Right kidney (tissue), 1 donor: ENCODE data around the gene CCL22.

Experiments used
- DNase-seq: peaks from one replicate; pipeline ENCODE4 v3.0.0-alpha.2; 2016

The CCL22 gene

DNA sequence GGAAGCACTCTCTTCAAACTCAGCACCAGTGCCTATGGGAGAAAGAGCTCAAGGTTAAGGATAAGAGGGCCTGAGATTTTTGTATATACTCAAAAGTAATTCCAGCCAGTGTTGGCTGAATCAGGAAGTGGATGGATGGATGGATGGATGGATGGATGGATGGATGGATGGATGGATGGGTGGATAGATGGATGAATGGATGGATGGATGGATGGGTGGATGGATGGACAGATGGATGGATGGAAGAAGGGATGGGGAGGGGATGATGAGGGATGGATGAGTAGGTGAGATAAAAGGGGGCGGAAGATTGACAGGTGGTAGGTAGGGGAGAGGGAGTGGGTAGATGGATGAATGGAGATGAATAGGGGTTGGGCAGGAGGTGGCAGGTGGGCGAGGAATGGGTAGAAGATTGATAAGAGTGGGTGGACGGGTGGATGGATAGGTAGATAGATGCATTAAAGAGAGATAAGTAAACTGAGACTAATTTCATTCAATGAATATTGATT is 17.8 kb downstream of the CCL22 start:
- DNase-seq, result no peak

DNA sequence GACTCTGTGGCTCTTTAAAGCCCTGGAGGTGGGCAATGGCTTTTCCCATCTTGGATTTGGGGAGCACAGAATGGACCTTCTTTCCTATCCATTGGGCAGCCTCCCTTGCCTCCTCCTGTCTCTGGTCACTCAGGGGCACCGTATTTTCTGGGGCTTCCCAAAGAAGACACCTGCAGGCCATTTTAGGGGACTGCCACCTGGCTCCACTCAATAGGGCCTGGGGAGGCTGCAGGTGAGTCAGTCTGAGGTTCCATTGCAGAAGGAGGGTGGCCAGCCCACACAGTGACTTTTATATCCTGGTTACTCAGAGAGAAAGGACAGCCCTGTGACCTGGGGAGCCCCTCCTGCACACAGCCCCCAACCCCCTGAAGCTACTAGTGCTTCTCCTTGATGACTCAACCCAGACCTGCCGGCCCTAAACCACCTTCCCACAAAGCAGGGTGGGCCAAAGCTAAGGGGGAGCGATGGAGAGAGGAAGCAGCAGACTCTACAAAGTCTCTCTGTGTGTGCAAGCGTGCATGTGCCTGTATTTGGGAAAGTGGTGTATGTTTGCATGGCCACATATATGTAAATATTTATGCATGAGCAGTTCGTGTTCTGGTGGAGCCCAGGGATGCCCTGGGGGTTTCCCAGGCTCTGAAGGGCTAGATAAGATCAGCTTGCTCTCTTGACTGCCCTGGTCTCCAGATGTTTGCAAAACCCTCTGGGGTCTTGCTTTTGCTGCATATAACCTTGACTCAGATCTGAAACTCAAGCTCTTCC is 18.7 kb downstream of the CCL22 start:
- no peak for DNase-seq

GRCh38 chr16:57379579-57379978 is 21.0 kb downstream of the CCL22 start:
- DNase-seq, result no peak

DNA sequence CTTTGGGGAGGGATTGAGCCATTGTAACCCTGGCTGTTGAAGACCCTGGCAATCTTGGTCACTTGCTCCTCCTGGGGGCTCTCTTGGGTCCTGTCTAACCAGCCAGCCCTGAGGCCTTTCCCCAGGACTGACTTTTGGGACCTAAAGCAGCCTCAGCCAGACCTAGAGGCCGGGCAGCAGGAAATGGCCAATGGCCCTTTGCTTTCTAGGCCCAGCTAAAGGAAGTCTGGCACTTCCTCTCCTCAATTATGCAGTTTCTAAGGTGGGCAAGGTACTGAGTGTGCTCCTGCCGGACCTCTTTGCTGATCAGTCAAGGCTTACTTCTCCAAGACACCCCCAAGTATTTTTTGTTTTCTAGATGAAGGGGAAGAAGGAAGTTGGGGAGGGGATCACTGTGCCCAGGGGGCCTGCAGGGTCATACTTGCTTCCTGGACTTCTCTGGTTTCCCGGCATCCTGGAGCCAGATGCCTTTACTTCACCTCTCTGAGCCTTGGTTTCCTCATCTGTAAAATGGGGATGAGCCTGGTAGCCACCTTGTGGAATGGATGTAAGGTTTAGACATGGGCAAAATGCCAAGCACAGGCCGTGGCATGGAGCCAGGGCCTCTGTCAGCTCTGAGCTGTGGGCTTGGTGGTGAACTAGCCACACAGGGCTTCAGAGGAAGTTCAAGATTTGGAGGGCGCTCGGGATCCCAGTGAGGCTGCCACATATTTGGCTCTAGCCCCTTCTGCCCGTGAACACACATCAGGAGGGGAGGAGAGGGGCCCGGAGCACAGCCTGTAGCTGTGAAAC is 22.3 kb downstream of the CCL22 start:
- no peak for DNase-seq

GRCh38 chr16:57381791-57382534 is 23.4 kb downstream of the CCL22 start:
- no peak for DNase-seq

GRCh38 chr16:57382535-57383275 is 24.1 kb downstream of the CCL22 start:
- no peak for DNase-seq

GRCh38 chr16:57383276-57384247 is 25.0 kb downstream of the CCL22 start:
- no peak for DNase-seq

DNA sequence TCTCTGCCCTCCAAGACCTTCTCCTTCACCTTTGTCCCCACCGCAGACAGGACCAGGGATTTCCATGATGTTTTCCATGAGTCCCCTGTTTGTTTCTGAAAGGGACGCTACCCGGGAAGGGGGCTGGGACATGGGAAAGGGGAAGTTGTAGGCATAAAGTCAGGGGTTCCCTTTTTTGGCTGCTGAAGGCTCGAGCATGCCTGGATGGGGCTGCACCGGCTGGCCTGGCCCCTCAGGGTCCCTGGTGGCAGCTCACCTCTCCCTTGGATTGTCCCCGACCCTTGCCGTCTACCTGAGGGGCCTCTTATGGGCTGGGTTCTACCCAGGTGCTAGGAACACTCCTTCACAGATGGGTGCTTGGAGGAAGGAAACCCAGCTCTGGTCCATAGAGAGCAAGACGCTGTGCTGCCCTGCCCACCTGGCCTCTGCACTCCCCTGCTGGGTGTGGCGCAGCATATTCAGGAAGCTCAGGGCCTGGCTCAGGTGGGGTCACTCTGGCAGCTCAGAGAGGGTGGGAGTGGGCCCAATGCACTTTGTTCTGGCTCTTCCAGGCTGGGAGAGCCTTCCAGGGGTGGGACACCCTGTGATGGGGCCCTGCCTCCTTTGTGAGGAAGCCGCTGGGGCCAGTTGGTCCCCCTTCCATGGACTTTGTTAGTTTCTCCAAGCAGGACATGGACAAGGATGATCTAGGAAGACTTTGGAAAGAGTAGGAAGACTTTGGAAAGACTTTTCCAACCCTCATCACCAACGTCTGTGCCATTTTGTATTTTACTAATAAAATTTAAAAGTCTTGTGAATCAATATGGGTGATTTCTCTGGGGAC is 25.9 kb downstream of the CCL22 start:
- no peak for DNase-seq

DNA sequence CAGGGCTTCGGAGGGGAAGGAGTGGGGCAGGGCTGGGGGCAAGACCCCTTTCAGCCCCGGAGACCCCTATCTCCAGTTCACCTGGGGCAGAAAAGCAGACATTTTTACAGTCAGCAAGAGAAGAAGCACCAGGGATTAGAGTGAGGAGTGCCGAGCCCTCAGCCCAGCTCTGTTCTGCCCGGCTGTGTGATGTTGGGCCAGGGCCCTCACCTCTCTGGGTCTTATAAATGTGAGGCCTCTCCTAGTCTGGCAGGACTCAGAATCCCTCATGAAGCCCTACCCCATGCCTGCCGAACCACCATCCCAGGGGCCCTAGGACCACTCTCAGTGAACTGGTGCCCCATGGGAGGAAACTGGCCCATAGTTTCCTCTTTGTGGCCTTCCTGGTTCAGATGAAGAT is 26.5 kb downstream of the CCL22 start:
- no peak for DNase-seq

- DNase-seq, result no peak
Observed at GRCh38 chr16:57386381-57386951, 27.9 kb downstream of the CCL22 start.

GRCh38 chr16:57387598-57388354 is 29.2 kb downstream of the CCL22 start:
- no peak for DNase-seq

DNA sequence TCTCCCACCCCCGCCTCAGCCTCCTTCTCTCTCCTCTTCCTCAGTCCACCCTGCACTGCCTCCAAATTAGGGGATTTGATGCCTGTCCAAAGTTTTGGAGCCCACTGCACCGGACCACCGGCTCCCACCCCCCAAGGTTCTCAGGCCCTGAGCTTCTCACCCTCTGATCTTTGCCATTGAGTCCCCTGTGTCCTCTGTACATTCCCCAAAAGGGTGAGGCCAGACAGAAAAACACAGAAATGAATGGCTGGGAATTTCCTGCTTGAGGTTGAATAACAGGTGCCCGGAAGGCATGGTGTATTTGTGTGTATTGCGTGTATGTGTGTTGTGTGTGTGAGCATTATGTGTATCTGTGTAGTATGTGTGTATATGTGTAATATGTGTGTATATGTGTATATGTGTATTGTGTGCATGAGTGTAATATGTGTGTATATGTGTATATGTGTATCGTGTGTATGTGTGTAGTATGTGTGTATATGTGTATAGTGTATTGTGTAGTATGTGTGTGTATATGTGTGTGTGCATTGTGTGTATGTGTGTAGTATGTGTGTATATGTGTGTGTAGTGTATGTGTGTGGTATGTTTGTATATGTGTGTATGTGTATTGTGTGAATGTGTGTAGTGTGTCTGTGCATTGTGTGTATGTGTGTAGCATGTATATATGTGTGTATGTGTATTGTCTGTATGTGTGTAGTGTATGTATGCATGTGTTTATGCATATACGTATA is 29.9 kb downstream of the CCL22 start:
- DNase-seq, result no peak

DNA sequence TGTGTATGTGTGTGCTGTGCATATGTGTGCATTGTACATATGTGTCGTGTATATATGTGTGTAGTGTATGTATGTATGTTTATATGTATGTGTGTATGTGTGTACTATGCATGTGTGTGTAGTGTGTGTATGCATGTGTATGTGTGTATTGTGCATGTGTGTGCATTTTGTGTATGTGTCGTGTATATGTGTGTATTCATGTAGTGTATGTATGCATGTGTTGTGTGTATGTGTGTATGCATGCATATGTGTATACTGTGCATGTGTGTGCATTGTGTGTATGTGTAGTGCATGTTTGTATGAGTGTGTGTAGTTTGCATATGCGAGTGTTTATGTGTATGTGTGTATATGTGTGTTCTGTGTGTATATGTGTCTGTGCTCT is 30.5 kb downstream of the CCL22 start:
- no peak for DNase-seq

DNA sequence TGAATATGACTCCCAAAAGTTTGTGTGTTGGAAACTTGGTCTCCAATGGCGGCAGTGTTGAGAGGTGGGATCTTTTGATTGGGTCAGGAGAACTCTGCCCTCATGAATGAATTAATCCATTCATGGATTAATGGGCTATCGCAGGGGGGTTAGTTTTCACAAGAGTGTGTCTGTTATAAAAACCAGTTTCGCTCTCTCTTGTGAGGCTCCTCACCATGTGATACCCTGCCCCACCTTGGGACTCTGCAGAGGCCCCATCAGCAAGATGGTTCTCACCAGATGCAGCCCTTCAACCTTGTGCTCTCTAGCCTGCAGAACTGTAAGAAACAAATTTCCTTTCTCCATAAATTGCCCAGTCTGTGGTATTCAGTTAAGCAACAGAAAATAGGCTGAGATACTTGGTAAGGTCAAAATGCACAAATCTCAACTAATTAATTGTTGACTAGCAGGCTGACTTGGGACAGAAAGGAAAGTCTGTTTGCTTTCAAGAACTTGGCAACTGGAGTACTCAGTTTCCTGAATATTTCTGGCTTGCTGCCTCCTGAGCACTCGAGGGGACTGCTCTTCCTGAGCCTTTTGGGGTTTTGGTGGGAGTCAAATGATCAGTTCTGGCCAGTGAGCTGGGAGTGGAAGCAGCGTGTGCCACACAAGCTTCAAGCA is 32.2 kb downstream of the CCL22 start:
- DNase-seq, result no peak

DNA sequence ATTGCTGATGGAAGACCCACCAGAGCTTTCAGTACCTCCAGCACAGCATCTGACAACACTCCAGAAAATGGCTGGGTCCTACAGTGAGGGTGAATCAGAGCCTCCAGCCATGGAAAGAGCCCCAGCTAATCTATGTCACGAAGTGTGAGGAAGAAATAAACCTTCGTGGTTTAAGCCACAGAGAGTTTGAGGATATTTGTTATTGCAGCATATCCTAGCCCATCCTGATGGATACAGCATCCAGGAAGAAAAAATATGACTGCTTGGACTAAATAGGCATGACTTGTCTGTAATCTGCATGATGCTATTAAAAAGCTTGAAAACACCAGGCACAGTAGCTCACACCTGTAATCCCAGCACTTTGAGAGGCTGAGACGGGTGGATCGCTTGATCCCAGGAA is 32.7 kb downstream of the CCL22 start:
- no peak for DNase-seq

DNA sequence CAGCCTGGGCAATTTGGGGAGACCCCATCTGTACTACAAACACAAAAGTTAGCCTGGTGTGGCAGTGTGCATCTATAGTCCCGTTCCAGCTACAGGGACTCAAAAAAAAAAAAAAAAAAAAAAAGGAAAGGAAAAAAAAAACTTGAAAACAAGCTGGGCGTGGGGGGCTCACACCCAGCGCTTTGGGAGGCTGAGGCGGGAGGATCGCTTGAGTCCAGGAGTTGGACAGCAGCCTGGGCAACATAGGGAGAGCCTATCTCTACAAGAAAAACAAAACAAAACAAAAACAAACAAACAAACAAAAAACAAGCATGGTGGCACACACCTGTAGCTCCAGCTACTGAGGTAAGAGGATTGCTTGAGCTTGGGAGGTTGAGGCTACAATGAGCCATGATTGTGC is 33.1 kb downstream of the CCL22 start:
- no peak for DNase-seq

DNA sequence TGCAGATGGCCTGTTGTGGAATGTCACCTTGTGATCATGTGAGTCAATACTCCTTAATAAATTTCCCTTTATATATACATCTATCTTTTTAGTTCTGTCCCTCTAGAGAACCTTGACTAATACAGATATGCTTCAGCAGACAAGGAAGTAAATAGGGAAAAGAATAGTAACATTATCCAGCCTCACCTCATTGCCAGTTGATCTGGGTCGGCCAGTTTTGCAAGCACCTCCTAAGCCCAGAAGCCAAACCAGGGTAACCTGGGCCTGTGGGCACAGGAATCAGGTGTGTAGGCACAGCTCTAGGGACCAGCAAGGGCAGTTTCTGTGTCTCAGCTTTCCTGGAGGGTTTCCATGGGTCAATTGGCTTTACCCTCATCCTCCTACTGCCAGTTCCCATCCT is 34.1 kb downstream of the CCL22 start:
- DNase-seq, result no peak

DNA sequence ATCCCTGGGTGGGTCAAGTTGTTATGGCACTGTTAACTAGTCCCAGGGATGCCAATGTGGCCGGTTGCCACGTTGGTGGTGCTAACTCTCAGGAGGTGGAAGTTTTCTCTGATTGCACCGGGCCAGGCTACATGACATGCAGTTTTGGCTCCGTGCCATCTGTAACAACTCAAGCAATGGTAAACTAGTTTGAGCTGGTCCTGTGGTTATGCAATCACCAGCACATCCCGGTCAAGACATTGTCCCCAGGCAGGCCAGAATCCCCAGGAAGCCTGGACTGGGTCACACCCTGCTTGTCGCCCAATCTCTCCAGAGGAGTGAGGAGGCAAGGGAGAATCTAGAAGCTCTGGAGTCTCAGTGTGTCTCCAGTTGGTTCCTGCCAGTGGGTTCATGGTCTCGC is 35.9 kb downstream of the CCL22 start:
- DNase-seq, result no peak
